Astrocyte (in vitro differentiated cells and primary cell): Measurements from ENCODE around the gene CRYAB.

ENCODE experiments used
- CTCF ChIP-seq: IDR thresholded peaks from 2 replicates; pipeline ENCODE4 v1.5.1; 2011; ENCODE audit warnings: low read depth, mild to moderate bottlenecking, inconsistent platforms, low read length, moderate library complexity; ENCODE audit not compliant: insufficient read depth
- EZH2 ChIP-seq: IDR thresholded peaks from 2 replicates; pipeline ENCODE4 v1.6.1; 2012; ENCODE audit warnings: mild to moderate bottlenecking, low read length, inconsistent platforms; ENCODE audit not compliant: insufficient read depth

DNA sequence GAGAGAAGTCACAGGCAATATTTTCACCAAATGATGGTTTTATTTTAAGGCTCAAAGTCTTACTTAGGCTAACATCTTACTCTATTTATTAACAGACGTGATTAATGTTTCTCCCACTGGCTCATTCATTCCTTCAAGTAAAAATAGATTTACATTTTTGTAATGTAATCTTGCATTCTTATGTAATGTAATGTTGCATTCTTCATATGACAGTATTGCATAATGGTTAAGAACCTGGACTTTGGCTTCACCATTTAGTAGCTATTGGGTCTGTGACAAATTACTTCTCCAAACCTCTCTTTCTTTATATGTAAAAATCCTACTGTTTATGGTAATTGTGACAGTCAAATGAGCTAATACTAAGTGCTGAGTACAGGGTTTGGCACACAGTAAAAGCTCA, 22.3 kb upstream of the CRYAB start:
- no peak for TF ChIP-seq EZH2
- TF ChIP-seq CTCF: no peak
